ENCODE measurements around the gene ADARB2.

ADARB2 gene

GRCh38 chr10:1426786-1427185 lies 310.5 kb downstream of the ADARB2 start:
- no peaks in the 10 kb centered on the region for H3K36me3 ChIP-seq (replicated peaks in 1 of 2; ENCODE audit: control insufficient read depth in 2 of 2, insufficient read depth in 2 of 2, low read length in 2 of 2)
- no peaks in the 10 kb centered on the region for H3K79me1 ChIP-seq (ENCODE audit: low read depth, low read length)
- no peak overlapping the region for H2AFZ ChIP-seq (ENCODE audit: low read length)
- no peaks in the 10 kb centered on the region for H3K9me3 ChIP-seq (replicated peaks in 1 of 2; ENCODE audit: control insufficient read depth in 2 of 2, insufficient read depth in 1 of 2, low read depth in 1 of 2, low read length in 2 of 2)
- H2BK5ac ChIP-seq (ENCODE audit: low read length), result no peak overlapping the region
- H4K91ac ChIP-seq (ENCODE audit: low read depth, low read length, poor library complexity), result no peak overlapping the region
- H3K14ac ChIP-seq (ENCODE audit: low read length), result no peak overlapping the region
- H3K4me3 ChIP-seq (ENCODE audit: low read length in 2 of 2), result no peak overlapping the region
- H2AK5ac ChIP-seq (ENCODE audit: low read depth, low read length), result no peak overlapping the region
- no peak overlapping the region for H3K4ac ChIP-seq (ENCODE audit: low read length)
- no CpG with 5 or more reads among the region's 6 CpGs for WGBS, 2 donors (ENCODE audit: extremely low coverage in 2 of 2, insufficient read length in 2 of 2, insufficient replicate concordance in 1 of 2)
- no peak for DNase-seq (ENCODE audit: low spot score)
- no peak overlapping the region for H3K18ac ChIP-seq (ENCODE audit: low read length)
- no peak overlapping the region for H2BK120ac ChIP-seq (ENCODE audit: low read depth, low read length)
- H3K23ac ChIP-seq (ENCODE audit: low read depth, low read length, poor library complexity), result no peak overlapping the region
- H3K9ac ChIP-seq (ENCODE audit: low read depth, low read length, poor library complexity), result peak overlapping the region; percentile 45
- H2BK12ac ChIP-seq (ENCODE audit: low read length), result no peak overlapping the region
- H3K4me1 ChIP-seq (ENCODE audit: control insufficient read depth in 2 of 2, insufficient read depth in 1 of 2, low read depth in 1 of 2, low read length in 2 of 2), result no peaks in the 10 kb centered on the region
- H4K8ac ChIP-seq (ENCODE audit: low read depth, low read length), result no peak overlapping the region
- no peak overlapping the region for H3K27ac ChIP-seq (replicated peaks; ENCODE audit: low read length)
- H3K4me2 ChIP-seq (ENCODE audit: insufficient read depth, low read length, poor library complexity, severe bottlenecking), result no peak overlapping the region
- H2BK15ac ChIP-seq (ENCODE audit: low read length), result no peak overlapping the region
- peaks cover 0 to 2% (median 0%) of the 10 kb centered on the region in 3 experiments for H3K27me3 ChIP-seq (ENCODE audit: control insufficient read depth in 3 of 3, insufficient read depth in 3 of 3, low read depth in 1 of 3, low read length in 3 of 3)

GRCh38 chr10:1425879-1426278 lies 311.4 kb downstream of the ADARB2 start:
- H2BK120ac ChIP-seq (ENCODE audit: low read depth, low read length), result no peak overlapping the region
- no peaks in the 10 kb centered on the region for H3K9me3 ChIP-seq (replicated peaks in 1 of 2; ENCODE audit: control insufficient read depth in 2 of 2, insufficient read depth in 1 of 2, low read depth in 1 of 2, low read length in 2 of 2)
- no peaks in the 10 kb centered on the region for H3K79me1 ChIP-seq (ENCODE audit: low read depth, low read length)
- peak overlapping the region; percentile 10 for H3K9ac ChIP-seq (ENCODE audit: low read depth, low read length, poor library complexity)
- H2BK12ac ChIP-seq (ENCODE audit: low read length), result no peak overlapping the region
- no peaks in the 10 kb centered on the region for H3K36me3 ChIP-seq (replicated peaks in 1 of 2; ENCODE audit: control insufficient read depth in 2 of 2, insufficient read depth in 2 of 2, low read length in 2 of 2)
- no peak overlapping the region for H3K18ac ChIP-seq (ENCODE audit: low read length)
- no peak overlapping the region for H2AK5ac ChIP-seq (ENCODE audit: low read depth, low read length)
- DNase-seq (ENCODE audit: low spot score), result no peak
- no peak overlapping the region for H3K4me2 ChIP-seq (ENCODE audit: insufficient read depth, low read length, poor library complexity, severe bottlenecking)
- H3K27ac ChIP-seq (replicated peaks; ENCODE audit: low read length), result no peak overlapping the region
- H2BK15ac ChIP-seq (ENCODE audit: low read length), result no peak overlapping the region
- no peak overlapping the region for H2AFZ ChIP-seq (ENCODE audit: low read length)
- H3K4me3 ChIP-seq (ENCODE audit: low read length in 2 of 2), result no peak overlapping the region
- no CpG with 5 or more reads among the region's 7 CpGs for WGBS, 2 donors (ENCODE audit: extremely low coverage in 2 of 2, insufficient read length in 2 of 2, insufficient replicate concordance in 1 of 2)
- peaks cover 0 to 2% (median 0%) of the 10 kb centered on the region in 3 experiments for H3K27me3 ChIP-seq (ENCODE audit: control insufficient read depth in 3 of 3, insufficient read depth in 3 of 3, low read depth in 1 of 3, low read length in 3 of 3)
- no peak overlapping the region for H4K8ac ChIP-seq (ENCODE audit: low read depth, low read length)
- H3K4me1 ChIP-seq (ENCODE audit: control insufficient read depth in 2 of 2, insufficient read depth in 1 of 2, low read depth in 1 of 2, low read length in 2 of 2), result peaks cover 0 to 2% of the 10 kb centered on the region in 2 donors
- no peak overlapping the region for H3K4ac ChIP-seq (ENCODE audit: low read length)
- H2BK5ac ChIP-seq (ENCODE audit: low read length), result no peak overlapping the region
- no peak overlapping the region for H3K14ac ChIP-seq (ENCODE audit: low read length)
- H3K23ac ChIP-seq (ENCODE audit: low read depth, low read length, poor library complexity), result no peak overlapping the region
- no peak overlapping the region for H4K91ac ChIP-seq (ENCODE audit: low read depth, low read length, poor library complexity)

GRCh38 chr10:1424648-1425047 lies 312.7 kb downstream of the ADARB2 start:
- H2BK12ac ChIP-seq (ENCODE audit: low read length), result no peak overlapping the region
- no peak overlapping the region for H3K4ac ChIP-seq (ENCODE audit: low read length)
- no peak overlapping the region for H3K4me3 ChIP-seq (ENCODE audit: low read length in 2 of 2)
- no peak overlapping the region for H4K91ac ChIP-seq (ENCODE audit: low read depth, low read length, poor library complexity)
- H3K27ac ChIP-seq (replicated peaks; ENCODE audit: low read length), result no peak overlapping the region
- no peak overlapping the region for H3K18ac ChIP-seq (ENCODE audit: low read length)
- WGBS, 2 donors (ENCODE audit: extremely low coverage in 2 of 2, insufficient read length in 2 of 2, insufficient replicate concordance in 1 of 2), result no CpG with 5 or more reads among the region's 7 CpGs
- H3K79me1 ChIP-seq (ENCODE audit: low read depth, low read length), result no peaks in the 10 kb centered on the region
- H3K9ac ChIP-seq (ENCODE audit: low read depth, low read length, poor library complexity), result no peak overlapping the region
- H3K36me3 ChIP-seq (replicated peaks in 1 of 2; ENCODE audit: control insufficient read depth in 2 of 2, insufficient read depth in 2 of 2, low read length in 2 of 2), result no peaks in the 10 kb centered on the region
- no peak overlapping the region for H4K8ac ChIP-seq (ENCODE audit: low read depth, low read length)
- no peak overlapping the region for H2AK5ac ChIP-seq (ENCODE audit: low read depth, low read length)
- no peak overlapping the region for H2AFZ ChIP-seq (ENCODE audit: low read length)
- peaks cover 0 to 5% (median 2%) of the 10 kb centered on the region in 3 experiments for H3K27me3 ChIP-seq (ENCODE audit: control insufficient read depth in 3 of 3, insufficient read depth in 3 of 3, low read depth in 1 of 3, low read length in 3 of 3)
- H3K14ac ChIP-seq (ENCODE audit: low read length), result no peak overlapping the region
- no peak overlapping the region for H3K4me2 ChIP-seq (ENCODE audit: insufficient read depth, low read length, poor library complexity, severe bottlenecking)
- H2BK120ac ChIP-seq (ENCODE audit: low read depth, low read length), result no peak overlapping the region
- H3K23ac ChIP-seq (ENCODE audit: low read depth, low read length, poor library complexity), result no peak overlapping the region
- H3K9me3 ChIP-seq (replicated peaks in 1 of 2; ENCODE audit: control insufficient read depth in 2 of 2, insufficient read depth in 1 of 2, low read depth in 1 of 2, low read length in 2 of 2), result no peaks in the 10 kb centered on the region
- DNase-seq (ENCODE audit: low spot score), result no peak
- no peak overlapping the region for H2BK15ac ChIP-seq (ENCODE audit: low read length)
- peaks cover 0 to 2% of the 10 kb centered on the region in 2 donors for H3K4me1 ChIP-seq (ENCODE audit: control insufficient read depth in 2 of 2, insufficient read depth in 1 of 2, low read depth in 1 of 2, low read length in 2 of 2)
- H2BK5ac ChIP-seq (ENCODE audit: low read length), result no peak overlapping the region

GRCh38 chr10:1423676-1424253 lies 313.6 kb downstream of the ADARB2 start:
- Histone ChIP-seq H2BK120ac (ENCODE audit: low read depth, low read length) (no peak overlapping the region), H3K4me1 (ENCODE audit: control insufficient read depth in 2 of 2, insufficient read depth in 1 of 2, low read depth in 1 of 2, low read length in 2 of 2) (peaks cover 0 to 2% of the 10 kb centered on the region in 2 donors), H3K14ac (ENCODE audit: low read length) (no peak overlapping the region), H2AK5ac (ENCODE audit: low read depth, low read length) (no peak overlapping the region), H3K27ac (replicated peaks; ENCODE audit: low read length) (no peak overlapping the region), H4K8ac (ENCODE audit: low read depth, low read length) (no peak overlapping the region), H3K23ac (ENCODE audit: low read depth, low read length, poor library complexity) (no peak overlapping the region), H2BK15ac (ENCODE audit: low read length) (no peak overlapping the region), H3K79me1 (ENCODE audit: low read depth, low read length) (no peaks in the 10 kb centered on the region), H4K91ac (ENCODE audit: low read depth, low read length, poor library complexity) (no peak overlapping the region), H3K18ac (ENCODE audit: low read length) (no peak overlapping the region), H3K9ac (ENCODE audit: low read depth, low read length, poor library complexity) (no peak overlapping the region), H3K9me3 (replicated peaks in 1 of 2; ENCODE audit: control insufficient read depth in 2 of 2, insufficient read depth in 1 of 2, low read depth in 1 of 2, low read length in 2 of 2) (no peaks in the 10 kb centered on the region), H2AFZ (ENCODE audit: low read length) (no peak overlapping the region), H2BK5ac (ENCODE audit: low read length) (no peak overlapping the region), H2BK12ac (ENCODE audit: low read length) (no peak overlapping the region), H3K27me3 (ENCODE audit: control insufficient read depth in 3 of 3, insufficient read depth in 3 of 3, low read depth in 1 of 3, low read length in 3 of 3) (peaks cover 0 to 5% (median 2%) of the 10 kb centered on the region in 3 experiments), H3K4me2 (ENCODE audit: insufficient read depth, low read length, poor library complexity, severe bottlenecking) (no peak overlapping the region), H3K4me3 (ENCODE audit: low read length in 2 of 2) (no peak overlapping the region), H3K36me3 (replicated peaks in 1 of 2; ENCODE audit: control insufficient read depth in 2 of 2, insufficient read depth in 2 of 2, low read length in 2 of 2) (no peaks in the 10 kb centered on the region), H3K4ac (ENCODE audit: low read length) (no peak overlapping the region)
- no CpG with 5 or more reads among the region's 2 CpGs for WGBS, 2 donors (ENCODE audit: extremely low coverage in 2 of 2, insufficient read length in 2 of 2, insufficient replicate concordance in 1 of 2)
- no peak for DNase-seq (ENCODE audit: low spot score)
